Skeletal muscle satellite cell (primary cell): ENCODE data around the gene EPHB1.

ENCODE experiments used
- H3K27me3 ChIP-seq: 2 replicates; pipeline ENCODE4 v1.7.0; 2013; ENCODE audit warnings: low read length; ENCODE audit not compliant: control insufficient read depth, insufficient read depth
- H3K36me3 ChIP-seq: 2 replicates; pipeline ENCODE4 v1.7.0; 2013; ENCODE audit warnings: mild to moderate bottlenecking, control low read depth, low read length; ENCODE audit not compliant: insufficient read depth
- H3K4me1 ChIP-seq: 2 replicates; pipeline ENCODE4 v1.7.0; 2013; ENCODE audit warnings: low read length; ENCODE audit not compliant: control insufficient read depth, insufficient read depth
- H3K4me2 ChIP-seq: 2 replicates; pipeline ENCODE4 v1.7.0; 2013; ENCODE audit warnings: mild to moderate bottlenecking, low read length
- H3K4me3 ChIP-seq: 2 replicates; pipeline ENCODE4 v1.7.0; 2013; ENCODE audit warnings: low read length
- H3K9ac ChIP-seq: 2 replicates; pipeline ENCODE4 v1.7.0; 2013; ENCODE audit warnings: mild to moderate bottlenecking, low read depth, low read length, moderate library complexity
- H3K9me3 ChIP-seq: replicated peaks from 2 replicates; pipeline ENCODE4 v1.7.0; 2013; ENCODE audit warnings: mild to moderate bottlenecking, control low read depth, low read length

Gene EPHB1

DNA sequence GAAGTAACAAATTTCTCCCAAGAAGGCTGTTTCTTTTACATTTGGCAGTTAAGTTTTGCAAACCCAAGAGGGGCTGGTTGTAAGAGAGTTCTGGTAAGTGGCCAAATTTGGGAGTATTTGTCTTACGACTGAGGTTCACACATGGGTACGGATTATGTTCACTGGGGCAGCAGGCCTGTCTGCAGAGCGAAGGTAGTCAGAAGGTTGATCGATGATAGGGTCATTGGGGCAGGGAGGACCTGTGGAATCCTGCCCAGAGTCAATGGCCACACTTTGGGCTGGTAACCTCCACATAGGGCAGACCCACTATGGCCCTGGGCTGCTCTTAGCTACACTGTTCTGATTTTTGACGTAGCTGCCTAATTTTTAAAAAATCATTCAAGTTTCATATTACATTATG lies 368.6 kb downstream of the EPHB1 start:
- Histone ChIP-seq H3K9me3 (no peaks in the 10 kb centered on the region), H3K36me3 (no peaks in the 10 kb centered on the region), H3K27me3 (no peaks in the 10 kb centered on the region), H3K9ac (no peak overlapping the region), H3K4me2 (no peak overlapping the region), H3K4me3 (no peak overlapping the region), H3K4me1 (no peaks in the 10 kb centered on the region)

DNA sequence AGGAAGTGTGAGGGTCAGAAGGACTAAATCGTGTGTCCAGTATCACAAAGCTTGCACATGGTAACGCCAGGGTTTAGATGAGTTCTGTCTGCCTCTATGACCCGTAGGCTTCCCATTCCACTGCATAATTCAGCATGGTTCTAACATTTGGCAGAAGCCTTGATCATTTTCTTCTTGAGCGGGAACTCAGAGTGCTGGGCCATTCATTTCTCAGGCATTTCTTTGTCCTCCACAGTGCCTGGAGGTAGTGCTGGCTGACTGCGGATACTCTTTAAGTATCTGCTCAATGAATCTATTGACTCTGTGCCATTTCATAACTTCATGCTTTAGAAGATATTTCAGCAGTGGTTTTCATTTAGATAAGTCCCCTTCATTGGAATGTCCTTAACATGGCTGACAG lies 370.2 kb downstream of the EPHB1 start:
- H3K36me3 ChIP-seq = no peaks in the 10 kb centered on the region
- no peak overlapping the region for H3K4me2 ChIP-seq
- no peaks in the 10 kb centered on the region for H3K27me3 ChIP-seq

DNA sequence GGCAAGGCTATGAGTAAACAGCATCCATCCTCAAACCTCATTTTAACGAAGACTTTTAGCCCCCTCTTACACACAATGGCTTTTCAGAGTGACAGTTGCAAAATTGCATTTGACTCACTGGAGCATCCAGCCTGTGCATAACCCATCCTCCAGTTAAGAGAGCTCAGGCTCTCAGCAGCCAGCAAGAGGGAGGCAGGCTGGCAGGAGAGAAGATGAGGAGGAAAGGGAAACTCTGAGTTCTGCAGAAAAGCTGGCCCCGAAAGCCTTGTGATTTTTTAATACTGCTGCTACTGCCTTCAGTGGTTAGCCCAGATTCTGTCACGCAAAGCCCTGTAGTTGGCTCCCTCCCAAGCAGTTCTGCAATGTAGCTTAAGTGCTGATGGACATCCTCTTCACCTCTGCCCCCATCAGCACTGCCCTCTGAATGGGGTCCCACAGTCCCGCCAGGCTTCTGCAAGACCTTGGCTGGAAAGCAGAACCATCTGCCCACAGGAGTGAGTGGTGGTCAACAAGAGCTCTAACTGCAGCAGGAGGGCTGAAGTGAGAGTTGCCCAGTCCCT lies 371.3 kb downstream of the EPHB1 start:
- no peak overlapping the region for H3K9ac ChIP-seq
- H3K4me3 ChIP-seq = no peak overlapping the region
- H3K27me3 ChIP-seq = no peaks in the 10 kb centered on the region
- no peaks in the 10 kb centered on the region for H3K36me3 ChIP-seq
- H3K4me1 ChIP-seq = no peaks in the 10 kb centered on the region
- no peaks in the 10 kb centered on the region for H3K9me3 ChIP-seq
- no peak overlapping the region for H3K4me2 ChIP-seq

More for the DNA sequence above, 370.2 kb downstream of the EPHB1 start:
- H3K9me3 ChIP-seq = no peaks in the 10 kb centered on the region
- no peak overlapping the region for H3K4me3 ChIP-seq
- no peak overlapping the region for H3K9ac ChIP-seq
- H3K4me1 ChIP-seq = no peaks in the 10 kb centered on the region

DNA sequence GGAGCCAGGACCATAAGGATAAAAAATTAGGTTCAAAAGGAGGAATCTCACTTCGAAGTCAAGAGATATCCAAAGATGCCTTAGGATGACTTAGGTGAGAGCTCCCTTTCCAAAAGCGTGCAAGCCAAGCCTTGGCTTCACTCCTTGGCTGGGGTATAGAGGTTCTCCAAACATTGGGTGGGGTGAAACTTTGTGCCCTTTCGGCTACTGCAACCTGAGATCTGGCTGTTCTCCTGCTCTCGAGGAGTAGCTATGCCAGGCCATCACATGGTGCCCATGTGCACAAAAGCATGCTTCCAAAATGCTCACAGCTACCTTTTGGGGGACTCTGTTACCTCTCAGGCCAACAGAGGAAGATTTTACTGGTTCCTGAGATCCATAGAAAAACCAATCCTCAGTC lies 373.8 kb downstream of the EPHB1 start:
- Histone ChIP-seq H3K9ac (no peak overlapping the region), H3K36me3 (no peaks in the 10 kb centered on the region), H3K4me2 (no peak overlapping the region), H3K9me3 (no peaks in the 10 kb centered on the region), H3K27me3 (no peaks in the 10 kb centered on the region), H3K4me3 (no peak overlapping the region), H3K4me1 (no peaks in the 10 kb centered on the region)

DNA sequence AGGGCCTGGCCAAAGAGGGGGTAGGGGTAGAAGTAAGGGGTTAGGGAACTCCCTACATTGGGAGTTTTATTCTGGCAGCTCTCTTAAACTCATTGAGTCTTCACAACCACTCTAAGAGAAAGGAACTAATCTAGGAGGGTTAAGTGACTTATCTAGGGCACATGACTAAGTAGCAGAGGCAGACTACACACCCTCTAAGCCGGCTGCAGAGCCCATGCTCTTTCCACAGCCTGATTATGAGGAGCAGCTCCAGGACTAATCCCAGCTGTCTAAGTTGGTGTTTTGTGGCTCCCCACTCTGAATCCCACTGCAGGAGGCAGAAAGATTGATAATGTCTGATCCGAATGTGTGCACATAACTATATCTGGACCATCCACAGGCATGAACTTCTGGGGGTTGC lies 374.6 kb downstream of the EPHB1 start:
- Histone ChIP-seq H3K9ac (no peak overlapping the region), H3K4me1 (no peaks in the 10 kb centered on the region), H3K4me3 (no peak overlapping the region), H3K4me2 (no peak overlapping the region), H3K27me3 (no peaks in the 10 kb centered on the region), H3K36me3 (no peaks in the 10 kb centered on the region), H3K9me3 (no peaks in the 10 kb centered on the region)

DNA sequence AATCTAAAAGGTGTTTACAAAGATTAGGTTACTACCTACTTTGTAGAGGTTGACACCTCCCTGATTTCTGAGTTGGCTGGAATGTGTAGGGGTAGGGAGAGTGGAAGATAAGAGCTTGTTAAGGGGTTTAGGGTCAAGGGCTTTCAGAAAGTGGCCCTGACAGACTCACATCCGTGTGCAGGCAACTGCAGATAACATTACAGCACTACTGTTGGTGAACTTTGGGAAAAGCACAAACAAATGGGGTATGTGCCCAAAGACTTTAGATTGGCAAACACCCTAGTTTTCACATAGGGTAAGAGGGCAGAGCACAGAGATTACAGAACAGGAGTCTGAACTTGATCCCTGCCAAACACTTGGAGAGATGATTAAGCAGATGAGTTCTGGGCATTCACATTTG lies 375.7 kb downstream of the EPHB1 start:
- no peak overlapping the region for H3K9ac ChIP-seq
- no peaks in the 10 kb centered on the region for H3K36me3 ChIP-seq
- H3K4me1 ChIP-seq = no peaks in the 10 kb centered on the region
- H3K4me3 ChIP-seq = no peak overlapping the region
- H3K9me3 ChIP-seq = no peaks in the 10 kb centered on the region
- no peak overlapping the region for H3K4me2 ChIP-seq
- no peaks in the 10 kb centered on the region for H3K27me3 ChIP-seq

DNA sequence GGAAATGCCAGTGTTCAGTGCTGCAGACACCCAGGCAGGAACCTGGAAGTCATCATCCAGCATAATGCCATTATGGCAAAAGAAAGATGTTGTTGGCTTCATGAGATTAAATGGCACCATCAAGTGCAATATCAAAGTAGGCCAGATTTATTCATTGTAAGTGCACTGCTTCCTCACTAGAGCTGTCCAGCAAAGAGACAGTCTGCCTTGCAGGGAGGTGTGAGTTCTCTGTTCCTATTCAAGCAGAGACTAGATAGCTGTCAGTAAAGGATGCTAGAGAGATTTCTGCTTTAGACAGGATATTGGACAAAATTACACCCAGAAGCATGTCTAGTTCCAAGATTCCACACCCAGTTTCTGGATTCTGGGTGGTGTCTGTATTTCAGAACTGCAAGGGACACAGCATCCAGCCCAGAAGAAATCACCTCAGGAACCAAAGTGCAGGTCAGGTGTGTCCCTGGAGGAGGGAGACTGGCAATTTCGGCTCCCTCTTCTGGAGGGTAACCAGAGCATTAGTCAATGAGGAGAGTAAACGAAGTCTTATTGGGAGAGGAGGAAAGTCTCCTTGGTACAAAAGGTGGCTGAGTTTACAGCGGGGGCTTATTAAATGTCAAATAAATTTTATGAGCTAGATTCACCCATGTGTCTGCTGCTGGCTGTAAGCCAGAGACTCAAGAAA lies 377.3 kb downstream of the EPHB1 start:
- Histone ChIP-seq H3K36me3 (no peaks in the 10 kb centered on the region), H3K4me3 (no peak overlapping the region), H3K27me3 (no peaks in the 10 kb centered on the region)

DNA sequence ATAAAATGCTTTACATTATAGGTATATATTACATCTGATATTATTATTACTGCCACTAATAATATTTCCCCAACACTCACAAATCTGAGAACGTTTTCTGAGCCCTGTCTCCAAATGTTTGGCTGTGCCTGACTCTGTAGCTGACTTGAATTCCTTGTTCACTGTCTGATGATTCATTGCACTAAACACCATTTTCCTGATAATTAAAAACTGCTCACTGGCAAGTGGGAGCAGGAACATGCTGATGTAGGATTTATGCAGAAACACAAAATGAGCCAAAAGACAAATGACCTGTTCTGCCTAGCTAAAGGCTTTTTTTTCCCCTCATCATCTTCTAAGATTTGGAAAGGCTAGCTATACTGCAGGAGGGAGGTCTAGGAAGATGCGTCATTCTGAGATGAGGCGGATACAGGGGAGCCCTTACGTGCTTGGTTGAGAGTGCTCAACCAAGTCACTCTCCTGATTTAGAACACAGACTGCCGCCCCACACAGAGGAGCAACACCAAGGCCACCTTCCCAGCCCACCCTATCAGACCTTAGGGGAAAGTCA lies 380.7 kb downstream of the EPHB1 start:
- Histone ChIP-seq H3K27me3 (no peaks in the 10 kb centered on the region), H3K4me1 (no peaks in the 10 kb centered on the region), H3K9ac (no peak overlapping the region), H3K9me3 (no peaks in the 10 kb centered on the region), H3K36me3 (no peaks in the 10 kb centered on the region), H3K4me3 (no peak overlapping the region), H3K4me2 (no peak overlapping the region)

More for the DNA sequence above, 377.3 kb downstream of the EPHB1 start:
- Histone ChIP-seq H3K4me2 (no peak overlapping the region), H3K9ac (no peak overlapping the region), H3K9me3 (no peaks in the 10 kb centered on the region), H3K4me1 (no peaks in the 10 kb centered on the region)

DNA sequence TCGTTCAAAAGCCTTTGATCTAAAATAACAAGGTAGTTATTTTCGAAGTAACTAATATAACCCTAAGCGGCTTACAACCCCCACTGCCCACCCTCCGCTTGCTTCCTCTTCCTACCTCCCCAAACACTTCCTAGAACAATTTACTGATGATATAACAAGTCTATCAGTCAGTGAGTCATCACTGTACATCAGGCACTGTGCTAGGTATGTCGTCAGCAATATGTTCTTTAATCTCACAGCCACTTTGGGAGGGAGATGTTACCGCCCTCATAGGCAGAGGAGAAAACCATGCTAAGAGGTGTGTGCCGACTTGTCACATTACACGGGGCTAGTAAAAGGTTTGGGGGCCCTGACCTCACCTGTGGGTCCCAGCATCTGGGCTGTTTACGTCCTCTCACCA lies 381.8 kb downstream of the EPHB1 start:
- Histone ChIP-seq H3K9me3 (no peaks in the 10 kb centered on the region), H3K4me1 (no peaks in the 10 kb centered on the region), H3K4me2 (no peak overlapping the region), H3K27me3 (no peaks in the 10 kb centered on the region), H3K36me3 (no peaks in the 10 kb centered on the region), H3K4me3 (no peak overlapping the region), H3K9ac (no peak overlapping the region)

DNA sequence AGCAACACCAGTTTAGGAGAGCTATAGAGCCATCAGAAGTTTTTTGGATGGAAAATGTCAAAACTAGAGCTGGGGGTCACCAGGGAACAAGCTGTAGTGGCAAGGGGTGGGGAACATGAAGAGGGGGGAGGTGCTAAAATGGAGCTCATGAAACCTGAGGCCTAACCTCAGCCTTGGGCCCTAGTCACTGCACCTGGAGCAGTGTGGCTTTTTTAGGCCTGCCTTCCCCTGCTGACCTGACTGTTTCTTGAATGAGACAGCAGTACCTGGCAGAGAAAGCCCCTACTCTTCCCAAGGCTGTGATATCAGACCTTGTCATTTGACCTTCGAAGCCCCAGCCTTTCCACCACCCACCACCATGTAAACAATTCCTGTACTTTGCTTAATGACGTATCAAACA lies 383.5 kb downstream of the EPHB1 start:
- no peak overlapping the region for H3K4me3 ChIP-seq
- no peaks in the 10 kb centered on the region for H3K9me3 ChIP-seq
- H3K4me2 ChIP-seq = no peak overlapping the region
- H3K36me3 ChIP-seq = no peaks in the 10 kb centered on the region
- no peaks in the 10 kb centered on the region for H3K27me3 ChIP-seq
- H3K9ac ChIP-seq = no peak overlapping the region
- H3K4me1 ChIP-seq = no peaks in the 10 kb centered on the region

DNA sequence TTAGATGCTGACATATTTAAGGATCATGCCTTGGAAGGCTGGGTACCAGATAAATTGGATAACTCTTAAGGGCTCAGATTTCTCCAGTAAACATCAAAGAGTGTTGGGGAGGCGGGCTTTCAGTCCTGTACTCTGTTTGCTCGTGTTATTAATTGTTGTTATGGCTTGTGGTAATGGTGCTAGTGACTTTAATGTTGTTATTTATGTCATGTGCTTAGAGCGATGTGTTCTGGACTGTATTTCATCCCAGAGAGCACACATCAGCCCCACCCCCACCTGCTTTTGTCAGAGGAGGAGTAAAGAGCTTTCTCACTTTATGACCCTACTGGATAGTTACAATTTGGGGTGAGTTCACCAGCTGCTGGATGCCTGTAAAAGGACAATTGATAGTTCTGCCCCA lies 386.3 kb downstream of the EPHB1 start:
- H3K9ac ChIP-seq = no peak overlapping the region
- H3K27me3 ChIP-seq = no peaks in the 10 kb centered on the region
- no peak overlapping the region for H3K4me2 ChIP-seq
- H3K36me3 ChIP-seq = no peaks in the 10 kb centered on the region
- no peaks in the 10 kb centered on the region for H3K4me1 ChIP-seq
- no peaks in the 10 kb centered on the region for H3K9me3 ChIP-seq
- no peak overlapping the region for H3K4me3 ChIP-seq
